Measurements from ENCODE around the gene SULT1C4.
"Not testable (repeated sequence)": the region's sequence is repeated elsewhere in the genome, so short reads cannot be mapped to it uniquely, and the experiment has no call there.

The SULT1C4 gene

DNA sequence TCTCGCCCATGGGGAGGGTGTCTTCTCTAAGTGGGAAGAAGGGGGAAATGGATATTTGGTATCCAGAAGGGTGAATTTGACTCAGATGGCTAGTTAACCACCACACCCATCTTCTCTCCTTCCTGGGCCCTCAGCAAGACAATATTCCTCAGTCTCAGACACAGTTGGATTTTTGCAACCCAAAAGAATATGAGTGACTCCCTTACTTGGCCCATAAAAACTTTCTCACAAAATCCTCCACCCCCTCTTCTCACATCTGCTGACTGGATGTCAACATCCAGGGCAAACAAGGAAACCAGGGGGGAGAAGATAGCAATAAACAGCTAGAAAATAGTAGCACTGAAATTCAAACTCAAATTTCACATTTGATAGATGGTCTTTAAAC lies 35.9 kb downstream of the SULT1C4 start:
- no peak for DNase-seq (ENCODE audit: low spot score)

DNA sequence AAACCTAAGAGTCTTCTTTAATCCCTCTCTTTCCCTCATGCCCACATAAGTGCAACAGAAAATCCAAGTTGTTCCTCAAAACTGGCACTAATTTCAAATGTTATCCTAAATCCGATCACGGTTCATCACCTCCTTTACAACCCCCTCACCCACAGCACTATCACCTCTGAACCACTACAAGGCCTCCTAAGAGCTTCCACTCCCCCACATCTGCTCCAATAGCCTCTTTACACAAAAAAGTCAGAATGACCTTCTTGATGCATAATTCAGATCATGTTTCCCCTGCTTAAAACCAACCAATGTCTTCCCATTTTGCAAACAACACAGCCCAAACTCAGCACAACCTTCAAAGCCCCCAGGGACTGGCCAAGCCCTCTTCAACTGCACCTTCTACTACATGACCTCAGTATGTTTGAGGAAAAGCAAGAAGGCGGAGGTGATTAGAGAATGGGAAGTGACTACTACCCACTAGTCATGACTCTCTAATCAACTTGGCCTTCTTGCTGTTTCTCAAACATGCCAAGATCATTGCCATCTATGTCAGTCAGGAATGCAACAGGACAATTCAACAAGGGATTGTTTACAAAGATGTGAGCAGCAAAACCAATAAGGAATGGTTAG lies 36.6 kb downstream of the SULT1C4 start:
- DNase-seq (ENCODE audit: low spot score) = no peak

GRCh38 chr2:108414945-108415344 lies 37.2 kb downstream of the SULT1C4 start:
- DNase-seq (ENCODE audit: low spot score) = no peak

DNA sequence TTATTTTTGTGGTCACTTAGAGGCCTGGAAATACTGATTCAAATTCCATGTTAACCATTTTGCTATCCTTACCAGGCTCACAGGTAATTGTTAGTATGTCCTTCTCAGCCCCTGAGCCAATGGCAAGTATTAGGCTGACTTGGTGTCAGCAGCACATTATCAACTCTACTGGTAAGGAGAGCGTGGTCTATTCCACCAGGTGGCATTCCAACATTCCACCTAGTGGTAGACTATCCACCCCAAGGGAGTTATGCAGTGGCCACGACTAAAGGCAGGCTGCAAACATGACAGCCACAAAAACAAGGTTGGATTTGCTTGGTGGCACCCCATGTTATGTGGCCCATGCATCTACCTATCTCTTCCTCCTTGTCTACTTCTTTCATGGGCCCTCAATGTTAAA lies 39.5 kb downstream of the SULT1C4 start:
- DNase-seq (ENCODE audit: low spot score) = no peak

- no peak for DNase-seq (ENCODE audit: low spot score)
These were observed 40.7 kb downstream of the SULT1C4 start for GRCh38 chr2:108418416-108418815.

DNA sequence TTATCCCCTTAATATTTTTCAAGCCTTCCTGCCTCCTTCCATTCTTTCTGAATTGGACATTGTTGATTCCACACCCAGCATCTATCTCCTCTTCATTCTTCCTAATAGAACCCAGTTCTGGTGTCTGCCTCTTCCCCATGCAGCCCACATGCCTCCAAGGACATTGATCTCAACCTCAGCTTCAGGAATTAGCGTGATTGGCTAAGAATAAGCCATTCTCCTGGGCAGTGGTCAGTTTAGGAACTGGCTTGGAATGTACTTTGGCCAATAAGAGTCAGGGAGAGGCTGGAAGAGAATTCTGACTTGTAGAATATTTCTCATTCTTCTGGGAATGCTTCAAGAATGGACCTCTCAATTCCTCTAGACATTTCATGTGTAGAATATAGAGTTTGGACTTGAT lies 45.3 kb downstream of the SULT1C4 start:
- no peak for DNase-seq (ENCODE audit: low spot score)

- no peak for DNase-seq (ENCODE audit: low spot score)
These were observed 45.9 kb downstream of the SULT1C4 start for GRCh38 chr2:108423502-108424251.

DNA sequence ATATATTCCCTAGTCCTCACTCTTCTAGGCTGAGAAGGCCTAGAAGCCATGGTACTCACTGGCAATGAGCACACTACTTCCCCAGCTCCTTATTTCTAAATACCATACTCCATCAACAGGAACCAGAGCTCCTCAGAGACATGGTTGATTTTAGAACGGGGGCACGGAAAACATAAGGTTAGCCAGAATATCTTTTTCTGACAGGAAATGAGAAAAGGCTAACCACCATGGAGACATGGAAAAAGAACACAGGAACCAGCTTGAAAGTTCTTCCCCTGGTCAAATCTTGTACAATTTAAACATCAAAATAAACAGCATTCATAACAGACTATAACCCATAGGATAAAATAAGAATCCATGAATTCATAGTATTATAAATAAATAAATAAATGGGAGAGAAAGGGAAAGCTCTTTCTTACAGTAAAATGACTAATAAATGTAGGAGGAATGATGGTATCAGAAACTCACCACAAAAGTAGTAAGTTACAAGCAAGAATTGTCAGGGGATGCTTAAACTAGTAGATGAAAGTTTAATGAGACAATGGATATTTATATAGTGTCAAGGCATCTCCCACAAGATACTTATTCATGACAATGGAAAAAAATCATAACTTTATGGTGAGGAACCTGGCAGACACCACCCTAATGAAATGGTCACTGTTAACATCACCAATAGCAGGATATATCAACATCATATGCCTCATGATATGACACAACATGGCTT lies 50.7 kb downstream of the SULT1C4 start:
- DNase-seq (ENCODE audit: low spot score) = no peak

DNA sequence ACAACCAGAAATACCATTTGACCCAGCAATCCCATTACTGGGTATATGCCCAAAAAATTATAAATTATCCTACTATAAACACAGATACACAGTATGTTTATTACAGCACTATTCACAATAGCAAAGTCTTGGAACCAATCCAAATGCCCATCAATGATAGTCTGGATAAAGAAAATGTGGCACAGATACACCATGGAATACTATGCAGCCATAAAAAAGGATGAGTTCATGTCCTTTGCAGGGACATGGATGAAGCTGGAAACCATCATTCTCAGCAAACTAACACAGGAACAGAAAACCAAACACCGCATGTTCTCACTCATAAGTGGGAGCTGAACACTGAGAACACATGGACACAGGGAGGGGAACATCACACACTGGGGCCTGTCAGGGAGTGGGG lies 57.8 kb downstream of the SULT1C4 start:
- not testable (repeated sequence) for DNase-seq (ENCODE audit: low spot score)

DNA sequence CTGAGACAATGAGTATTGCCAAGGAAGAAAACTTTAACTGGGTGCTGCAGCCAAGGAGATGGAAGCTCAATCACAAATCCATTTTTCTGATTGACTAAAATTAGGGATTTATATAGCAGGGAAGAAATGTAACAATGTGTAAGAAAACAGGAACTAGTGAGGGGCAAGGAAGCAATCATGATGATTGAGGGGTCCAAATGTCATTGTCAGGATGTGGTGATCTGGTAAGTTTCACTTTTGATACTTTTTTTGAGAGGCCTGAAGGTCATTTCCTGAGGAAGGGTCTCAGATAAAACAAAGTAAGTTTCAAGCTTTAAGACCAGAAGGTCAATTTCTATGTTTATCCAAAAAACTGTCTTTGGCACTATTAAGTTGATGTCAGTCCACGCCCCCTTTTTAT lies 59.2 kb downstream of the SULT1C4 start:
- DNase-seq (ENCODE audit: low spot score) = no peak
